ENCODE measurements around the gene ADGRE3.
A peak's percentile ranks its signal among the peaks of the same experiment; 100 is the strongest.

Gene ADGRE3

GRCh38 chr19:14689598-14690503 lies 15.2 kb upstream of the ADGRE3 start, which contains the start of gene ZNF333:
ZNF333 (plus strand) TSS chr19:14690048; CDS start chr19:14693492, 3,444 bp downstream.
- H3K4me1 ChIP-seq (ENCODE audit: insufficient read depth, low read length), result peaks cover 14% of the 10 kb centered on the region
- H3K27me3 ChIP-seq (ENCODE audit: control insufficient read depth in 1 of 2, insufficient read depth in 2 of 2, low read length in 2 of 2), result no peaks in the 10 kb centered on the region
- H3K9me3 ChIP-seq (ENCODE audit: low read length), result no peaks in the 10 kb centered on the region
- H3K36me3 ChIP-seq (ENCODE audit: insufficient read depth, low read length), result peaks cover 5% of the 10 kb centered on the region
- peak within 1 kb of the TSS; percentile 98 for H3K27ac ChIP-seq (ENCODE audit: low read depth, low read length)
- peak within 1 kb of the TSS; percentile 55 to 84 for H3K4me3 ChIP-seq (ENCODE audit: low read depth in 1 of 2, low read length in 2 of 2)
- peak within 1 kb of the TSS; percentile 49 for H3K9ac ChIP-seq (ENCODE audit: low read length)

GRCh38 chr19:14686411-14686810 lies 11.8 kb upstream of the ADGRE3 start:
- no peaks in the 10 kb centered on the region for H3K36me3 ChIP-seq (ENCODE audit: insufficient read depth, low read length)
- no peaks in the 10 kb centered on the region for H3K27me3 ChIP-seq (ENCODE audit: control insufficient read depth in 1 of 2, insufficient read depth in 2 of 2, low read length in 2 of 2)
- no peak overlapping the region for H3K9ac ChIP-seq (ENCODE audit: low read length)
- peaks cover 14% of the 10 kb centered on the region for H3K4me1 ChIP-seq (ENCODE audit: insufficient read depth, low read length)
- H3K27ac ChIP-seq (ENCODE audit: low read depth, low read length), result no peak overlapping the region
- no peaks in the 10 kb centered on the region for H3K9me3 ChIP-seq (ENCODE audit: low read length)
- no peak overlapping the region for H3K4me3 ChIP-seq (ENCODE audit: low read depth in 1 of 2, low read length in 2 of 2)

- H3K4me1 ChIP-seq (ENCODE audit: insufficient read depth, low read length), result no peaks in the 10 kb centered on the region
- no peak overlapping the region for H3K9ac ChIP-seq (ENCODE audit: low read length)
- H3K36me3 ChIP-seq (ENCODE audit: insufficient read depth, low read length), result no peaks in the 10 kb centered on the region
- no peaks in the 10 kb centered on the region for H3K9me3 ChIP-seq (ENCODE audit: low read length)
- H3K27ac ChIP-seq (ENCODE audit: low read depth, low read length), result no peak overlapping the region
- no peak overlapping the region for H3K4me3 ChIP-seq (ENCODE audit: low read depth in 1 of 2, low read length in 2 of 2)
- H3K27me3 ChIP-seq (ENCODE audit: control insufficient read depth in 1 of 2, insufficient read depth in 2 of 2, low read length in 2 of 2), result no peaks in the 10 kb centered on the region
These were observed 8.8 kb upstream of the ADGRE3 start for GRCh38 chr19:14683439-14683838.

- H3K9me3 ChIP-seq (ENCODE audit: low read length), result no peaks in the 10 kb centered on the region
- no peak overlapping the region for H3K4me3 ChIP-seq (ENCODE audit: low read depth in 1 of 2, low read length in 2 of 2)
- H3K36me3 ChIP-seq (ENCODE audit: insufficient read depth, low read length), result no peaks in the 10 kb centered on the region
- H3K4me1 ChIP-seq (ENCODE audit: insufficient read depth, low read length), result no peaks in the 10 kb centered on the region
- no peaks in the 10 kb centered on the region for H3K27me3 ChIP-seq (ENCODE audit: control insufficient read depth in 1 of 2, insufficient read depth in 2 of 2, low read length in 2 of 2)
- no peak overlapping the region for H3K27ac ChIP-seq (ENCODE audit: low read depth, low read length)
- no peak overlapping the region for H3K9ac ChIP-seq (ENCODE audit: low read length)
These were observed 7.4 kb upstream of the ADGRE3 start for GRCh38 chr19:14682084-14682483.

- Histone ChIP-seq H3K4me1 (ENCODE audit: insufficient read depth, low read length) (no peaks in the 10 kb centered on the region), H3K9ac (ENCODE audit: low read length) (no peak overlapping the region), H3K36me3 (ENCODE audit: insufficient read depth, low read length) (no peaks in the 10 kb centered on the region), H3K4me3 (ENCODE audit: low read depth in 1 of 2, low read length in 2 of 2) (no peak overlapping the region), H3K27me3 (ENCODE audit: control insufficient read depth in 1 of 2, insufficient read depth in 2 of 2, low read length in 2 of 2) (no peaks in the 10 kb centered on the region), H3K9me3 (ENCODE audit: low read length) (no peaks in the 10 kb centered on the region), H3K27ac (ENCODE audit: low read depth, low read length) (no peak overlapping the region)
These were observed 3.6 kb upstream of the ADGRE3 start for GRCh38 chr19:14678199-14678598.

- Histone ChIP-seq H3K27me3 (ENCODE audit: control insufficient read depth in 1 of 2, insufficient read depth in 2 of 2, low read length in 2 of 2) (no peaks in the 10 kb centered on the region), H3K4me3 (ENCODE audit: low read depth in 1 of 2, low read length in 2 of 2) (no peak overlapping the region), H3K9me3 (ENCODE audit: low read length) (no peaks in the 10 kb centered on the region), H3K27ac (ENCODE audit: low read depth, low read length) (no peak overlapping the region), H3K9ac (ENCODE audit: low read length) (no peak overlapping the region), H3K36me3 (ENCODE audit: insufficient read depth, low read length) (no peaks in the 10 kb centered on the region), H3K4me1 (ENCODE audit: insufficient read depth, low read length) (no peaks in the 10 kb centered on the region)
These were observed 2.8 kb upstream of the ADGRE3 start for GRCh38 chr19:14677464-14677863.

- Histone ChIP-seq H3K27me3 (ENCODE audit: control insufficient read depth in 1 of 2, insufficient read depth in 2 of 2, low read length in 2 of 2) (no peaks in the 10 kb centered on the region), H3K27ac (ENCODE audit: low read depth, low read length) (no peak overlapping the region), H3K9me3 (ENCODE audit: low read length) (no peaks in the 10 kb centered on the region), H3K36me3 (ENCODE audit: insufficient read depth, low read length) (no peaks in the 10 kb centered on the region), H3K4me3 (ENCODE audit: low read depth in 1 of 2, low read length in 2 of 2) (no peak overlapping the region), H3K4me1 (ENCODE audit: insufficient read depth, low read length) (no peaks in the 10 kb centered on the region), H3K9ac (ENCODE audit: low read length) (no peak overlapping the region)
These were observed 2.1 kb upstream of the ADGRE3 start for GRCh38 chr19:14676762-14677161.

GRCh38 chr19:14673088-14673487 lies 1.6 kb downstream of the ADGRE3 start:
- Histone ChIP-seq H3K27me3 (ENCODE audit: control insufficient read depth in 1 of 2, insufficient read depth in 2 of 2, low read length in 2 of 2) (no peaks in the 10 kb centered on the region), H3K4me3 (ENCODE audit: low read depth in 1 of 2, low read length in 2 of 2) (no peak overlapping the region), H3K9me3 (ENCODE audit: low read length) (no peaks in the 10 kb centered on the region), H3K4me1 (ENCODE audit: insufficient read depth, low read length) (no peaks in the 10 kb centered on the region), H3K36me3 (ENCODE audit: insufficient read depth, low read length) (no peaks in the 10 kb centered on the region), H3K9ac (ENCODE audit: low read length) (no peak overlapping the region), H3K27ac (ENCODE audit: low read depth, low read length) (no peak overlapping the region)

GRCh38 chr19:14672188-14672872 lies 2.3 kb downstream of the ADGRE3 start:
- Histone ChIP-seq H3K36me3 (ENCODE audit: insufficient read depth, low read length) (no peaks in the 10 kb centered on the region), H3K27ac (ENCODE audit: low read depth, low read length) (no peak overlapping the region), H3K27me3 (ENCODE audit: control insufficient read depth in 1 of 2, insufficient read depth in 2 of 2, low read length in 2 of 2) (no peaks in the 10 kb centered on the region), H3K9me3 (ENCODE audit: low read length) (no peaks in the 10 kb centered on the region), H3K9ac (ENCODE audit: low read length) (no peak overlapping the region), H3K4me1 (ENCODE audit: insufficient read depth, low read length) (no peaks in the 10 kb centered on the region), H3K4me3 (ENCODE audit: low read depth in 1 of 2, low read length in 2 of 2) (no peak overlapping the region)

GRCh38 chr19:14670408-14670807 lies 4.2 kb downstream of the ADGRE3 start:
- H3K27ac ChIP-seq (ENCODE audit: low read depth, low read length), result no peak overlapping the region
- no peaks in the 10 kb centered on the region for H3K9me3 ChIP-seq (ENCODE audit: low read length)
- no peak overlapping the region for H3K9ac ChIP-seq (ENCODE audit: low read length)
- H3K27me3 ChIP-seq (ENCODE audit: control insufficient read depth in 1 of 2, insufficient read depth in 2 of 2, low read length in 2 of 2), result no peaks in the 10 kb centered on the region
- no peaks in the 10 kb centered on the region for H3K36me3 ChIP-seq (ENCODE audit: insufficient read depth, low read length)
- no peaks in the 10 kb centered on the region for H3K4me1 ChIP-seq (ENCODE audit: insufficient read depth, low read length)
- H3K4me3 ChIP-seq (ENCODE audit: low read depth in 1 of 2, low read length in 2 of 2), result no peak overlapping the region

GRCh38 chr19:14669940-14670339 lies 4.7 kb downstream of the ADGRE3 start:
- H3K27me3 ChIP-seq (ENCODE audit: control insufficient read depth in 1 of 2, insufficient read depth in 2 of 2, low read length in 2 of 2), result no peaks in the 10 kb centered on the region

More at GRCh38 chr19:14669940-14670339, 4.7 kb downstream of the ADGRE3 start:
- Histone ChIP-seq H3K27ac (ENCODE audit: low read depth, low read length) (no peak overlapping the region), H3K9me3 (ENCODE audit: low read length) (no peaks in the 10 kb centered on the region), H3K36me3 (ENCODE audit: insufficient read depth, low read length) (no peaks in the 10 kb centered on the region), H3K9ac (ENCODE audit: low read length) (no peak overlapping the region), H3K4me3 (ENCODE audit: low read depth in 1 of 2, low read length in 2 of 2) (no peak overlapping the region), H3K4me1 (ENCODE audit: insufficient read depth, low read length) (no peaks in the 10 kb centered on the region)

Data from muscle layer of colon (tissue), 2 donors.